Endometrial microvascular endothelial cells (primary cell): ENCODE measurements around the gene WDR43. TPM values are rescaled to one million over a fixed set of nuclear protein-coding genes. Genes with fewer than 3 reads are reported as not detected.
"Not testable (repeated sequence)": the region's sequence is repeated elsewhere in the genome, so short reads cannot be mapped to it uniquely, and the experiment has no call there.

ENCODE experiments used
- in situ Hi-C: cut with HindIII; loops from 2 replicates; pipeline ENCODE4 v1.10.0; 2017; ENCODE audit warnings: low sequenced_read_pairs, low pct_unique_long_range_greater_than_20kb; ENCODE audit errors: inconsistent ontology term
- total RNA-seq: library from RNA; depleted of rRNA; stranded (reverse); fragments of >200 nt; gene quantifications from one replicate; pipeline ENCODE4 v1.2.3, GENCODE V29; 2015; ENCODE audit errors: inconsistent ontology term

WDR43 gene
- total RNA-seq, 1 donor from 2014 or later = 86.1 TPM

DNA sequence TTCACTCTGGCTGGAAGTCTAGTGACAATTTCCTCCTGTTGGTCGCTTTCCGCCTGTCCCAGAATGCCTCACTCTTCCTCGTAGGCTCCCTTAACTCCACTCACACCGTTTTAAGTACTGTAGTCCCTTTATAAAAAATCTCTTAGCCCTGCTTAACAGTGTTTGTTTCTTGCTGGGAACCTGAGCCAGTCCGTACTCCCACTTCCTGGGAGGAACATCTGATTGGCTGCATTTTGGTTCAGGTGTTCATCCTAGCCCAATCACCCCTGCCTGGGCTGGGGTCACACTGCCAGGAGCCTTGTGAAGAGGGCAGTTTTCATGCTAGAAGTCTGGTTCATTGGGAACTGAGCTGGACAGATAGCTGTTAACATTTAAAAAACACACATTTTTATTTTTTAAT is 61.0 kb downstream of the WDR43 start:
- in situ Hi-C loops = loop anchor here (25.0 kb wide), 1 partner anchor 232 kb away; no protein-coding TSS in a partner anchor

DNA sequence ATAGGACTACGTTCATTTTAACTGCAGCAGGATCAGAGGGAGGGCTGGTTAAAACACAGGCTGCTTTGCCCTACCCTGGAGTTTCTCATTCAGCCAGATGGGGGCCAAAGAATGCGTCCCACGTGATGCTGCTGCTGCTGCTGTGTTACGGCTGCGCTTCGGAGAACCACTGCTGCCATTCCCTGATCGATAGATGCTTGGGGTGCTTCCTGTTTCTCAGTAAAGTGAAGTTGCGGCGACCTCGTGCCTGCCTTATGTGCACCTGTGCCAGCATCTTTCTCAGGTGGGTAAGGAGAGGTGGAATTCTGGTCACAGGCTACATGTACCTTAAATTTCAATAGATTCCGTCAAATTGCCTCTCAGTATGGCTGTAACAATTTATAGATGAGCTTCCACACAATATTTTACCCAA is 62.0 kb downstream of the WDR43 start:
- in situ Hi-C loops = loop anchor here (25.0 kb wide), 1 partner anchor 231 kb away; no protein-coding TSS in a partner anchor

DNA sequence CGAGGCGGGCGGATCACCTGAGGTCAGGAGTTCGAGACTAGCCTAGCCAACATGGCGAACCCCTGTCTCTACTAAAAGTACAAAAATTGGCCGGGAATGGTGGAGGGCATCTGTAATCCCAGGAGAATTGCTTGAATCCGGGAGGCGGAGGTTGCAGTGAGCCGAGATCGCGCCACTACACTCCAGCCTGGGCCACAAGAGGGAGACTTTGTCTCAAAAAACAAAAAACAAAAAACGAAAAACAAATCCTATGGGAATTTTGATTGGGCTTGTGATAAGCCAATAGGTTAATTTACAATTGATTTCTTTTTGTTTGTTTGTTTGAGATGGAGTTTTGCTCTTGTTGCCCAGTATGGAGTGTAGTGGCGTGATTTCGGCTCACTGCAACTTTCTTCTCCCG is 62.4 kb downstream of the WDR43 start:
- in situ Hi-C loops = loop anchor here (25.0 kb wide), 1 partner anchor 230 kb away; no protein-coding TSS in a partner anchor

DNA sequence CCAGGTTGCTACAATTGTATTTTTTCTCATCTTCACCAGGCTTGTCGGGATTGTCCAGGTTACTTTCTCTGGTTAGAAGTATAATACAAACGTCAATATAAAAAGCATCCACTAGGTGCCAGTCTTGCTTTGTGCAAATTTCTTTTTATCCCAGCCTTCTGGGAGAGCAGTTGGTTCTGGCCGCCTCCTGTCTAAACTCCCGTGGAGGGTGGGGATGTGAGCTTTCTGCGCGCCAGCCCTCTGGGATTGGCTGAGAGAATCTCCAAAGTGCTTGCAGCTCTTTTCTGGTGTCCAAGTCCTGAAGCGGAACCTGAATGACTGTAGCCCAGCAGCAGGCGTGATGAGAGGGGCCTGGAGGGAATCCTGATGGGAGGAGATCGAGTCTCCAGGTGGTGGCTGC is 64.2 kb downstream of the WDR43 start:
- in situ Hi-C loops = loop anchor here (25.0 kb wide), 1 partner anchor 229 kb away; no protein-coding TSS in a partner anchor

DNA sequence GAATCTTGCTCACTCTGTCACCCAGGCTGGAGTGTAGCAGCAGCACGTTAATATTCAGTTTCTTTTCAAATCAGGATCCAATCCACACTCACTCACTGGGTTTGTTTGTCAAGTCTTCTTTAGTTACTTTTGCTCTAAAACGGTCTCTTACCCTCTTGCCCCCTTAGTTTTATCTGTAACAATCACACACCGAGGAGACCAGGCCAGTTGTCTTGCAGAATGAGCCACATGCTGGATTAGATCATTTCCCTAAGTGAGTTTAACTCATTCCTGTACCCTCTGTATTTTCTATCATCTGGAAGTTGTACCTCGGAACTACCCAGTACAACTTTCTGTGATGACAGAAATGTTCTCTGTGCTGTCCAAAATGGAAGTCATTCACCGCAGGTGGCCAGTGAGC is 65.9 kb downstream of the WDR43 start:
- in situ Hi-C loops = loop anchor here (25.0 kb wide), 1 partner anchor 227 kb away; no protein-coding TSS in a partner anchor

DNA sequence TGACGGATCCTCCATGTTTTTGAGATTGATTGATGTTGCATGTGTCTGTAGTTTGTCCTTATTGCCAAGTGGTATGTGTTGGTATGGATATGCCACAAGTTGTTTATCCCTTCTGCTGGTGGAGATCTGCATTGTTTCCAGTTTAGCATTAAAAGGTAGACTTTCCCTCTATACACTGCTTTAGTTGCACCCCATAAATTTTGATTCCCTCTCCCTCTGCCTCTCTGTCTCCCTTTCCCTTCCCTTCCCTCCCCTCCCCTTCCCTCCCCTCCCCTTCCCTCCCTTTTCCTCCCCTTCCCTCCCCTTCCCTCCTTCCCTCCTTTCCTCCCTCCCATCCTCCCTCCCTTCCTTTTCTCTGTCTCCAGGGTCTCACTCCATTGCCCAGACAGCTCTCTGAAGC is 68.0 kb downstream of the WDR43 start:
- in situ Hi-C loops = loop anchor here (25.0 kb wide), 1 partner anchor 225 kb away; no protein-coding TSS in a partner anchor

DNA sequence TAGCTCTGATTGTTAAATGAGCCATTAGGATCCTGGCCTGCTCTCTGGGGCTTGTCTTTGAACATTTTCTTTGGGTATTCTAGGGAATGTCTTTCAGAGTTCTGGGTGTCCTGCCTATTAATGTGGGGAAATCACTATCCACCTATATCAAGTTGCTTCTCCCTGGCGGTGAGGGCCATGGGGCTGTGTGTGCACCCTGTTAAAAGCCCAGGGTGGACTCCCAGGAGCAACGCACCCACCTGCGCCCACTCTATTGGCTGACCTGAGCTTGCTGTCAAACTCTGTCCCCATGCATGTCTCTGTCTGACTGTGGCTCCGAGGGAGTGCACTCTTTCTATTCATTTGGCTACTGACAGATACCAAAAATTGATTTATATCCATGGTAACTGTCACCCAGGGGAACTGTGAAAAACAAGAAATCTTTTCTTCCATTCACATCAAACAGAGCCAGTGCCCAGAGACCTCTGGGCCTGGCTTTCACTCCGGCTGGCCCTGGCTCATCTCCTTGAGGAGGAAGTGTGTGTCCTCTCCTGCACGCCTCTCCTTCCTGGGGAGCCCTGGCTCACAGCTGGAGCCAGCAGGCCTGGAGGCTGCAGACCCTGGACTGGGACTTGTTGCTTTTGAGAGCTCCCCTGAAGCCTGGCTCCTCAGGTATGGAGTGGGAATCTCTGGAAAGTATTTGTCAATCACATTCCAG is 76.1 kb downstream of the WDR43 start:
- in situ Hi-C loops = loop anchor here (25.0 kb wide), 1 partner anchor 217 kb away; no protein-coding TSS in a partner anchor

DNA sequence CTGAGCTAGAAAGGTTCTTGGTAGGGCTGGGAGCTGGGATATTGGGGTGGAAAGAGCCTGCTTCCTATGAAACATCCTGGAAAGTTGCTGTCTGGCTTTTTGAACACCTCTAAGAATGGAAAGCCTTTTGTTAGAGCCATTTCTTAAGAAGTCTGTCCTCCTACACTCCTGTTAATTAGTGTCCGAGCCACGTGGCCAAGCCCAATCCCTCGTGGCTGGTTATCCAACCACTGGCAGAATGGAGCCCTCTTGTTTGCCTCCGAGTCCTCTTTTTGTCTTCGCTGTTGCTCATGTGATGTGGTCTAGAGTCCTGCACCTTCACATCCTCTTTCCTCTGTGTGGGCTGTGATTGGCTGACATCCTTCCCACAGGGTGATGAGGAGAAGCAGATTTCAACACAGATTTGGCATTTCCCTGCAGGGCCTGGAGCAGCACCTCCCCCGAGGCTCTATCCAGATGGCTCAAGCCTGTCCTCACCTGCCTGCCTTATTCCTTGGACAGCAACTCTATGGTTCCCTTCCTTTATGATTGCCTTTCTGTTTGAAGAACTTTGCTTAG is 78.4 kb downstream of the WDR43 start:
- in situ Hi-C loops = loop anchor here (25.0 kb wide), 1 partner anchor 214 kb away; no protein-coding TSS in a partner anchor

GRCh38 chr2:28974252-28974651 is 79.8 kb downstream of the WDR43 start:
- in situ Hi-C loops = loop anchor here (25.0 kb wide), 1 partner anchor 213 kb away; no protein-coding TSS in a partner anchor

GRCh38 chr2:28975671-28976070 is 81.2 kb downstream of the WDR43 start:
- in situ Hi-C loops = no loop called here

GRCh38 chr2:28976584-28976983 is 82.1 kb downstream of the WDR43 start:
- in situ Hi-C loops = no loop called here

GRCh38 chr2:28977176-28977875 is 82.9 kb downstream of the WDR43 start:
- in situ Hi-C loops = no loop called here

DNA sequence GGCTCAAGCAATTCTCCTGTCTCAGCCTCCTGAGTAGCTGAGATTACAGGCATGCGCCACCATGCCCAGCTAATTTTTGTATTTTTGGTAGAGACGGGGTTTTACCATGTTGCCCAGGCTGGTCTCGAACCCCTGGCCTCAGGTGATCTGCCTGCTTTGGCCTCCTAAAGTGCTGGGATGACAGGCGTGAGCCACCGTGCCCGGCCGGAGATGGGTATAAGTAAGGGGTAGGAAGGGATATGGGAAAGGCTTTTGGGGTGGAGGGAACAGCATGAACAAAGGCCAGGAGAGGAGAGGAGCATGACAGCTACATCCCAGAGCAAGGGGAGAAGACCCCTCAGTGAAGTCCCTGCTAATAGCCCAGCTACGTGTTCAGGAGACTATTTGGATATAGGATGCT is 83.5 kb downstream of the WDR43 start:
- in situ Hi-C loops = not testable (repeated sequence)

DNA sequence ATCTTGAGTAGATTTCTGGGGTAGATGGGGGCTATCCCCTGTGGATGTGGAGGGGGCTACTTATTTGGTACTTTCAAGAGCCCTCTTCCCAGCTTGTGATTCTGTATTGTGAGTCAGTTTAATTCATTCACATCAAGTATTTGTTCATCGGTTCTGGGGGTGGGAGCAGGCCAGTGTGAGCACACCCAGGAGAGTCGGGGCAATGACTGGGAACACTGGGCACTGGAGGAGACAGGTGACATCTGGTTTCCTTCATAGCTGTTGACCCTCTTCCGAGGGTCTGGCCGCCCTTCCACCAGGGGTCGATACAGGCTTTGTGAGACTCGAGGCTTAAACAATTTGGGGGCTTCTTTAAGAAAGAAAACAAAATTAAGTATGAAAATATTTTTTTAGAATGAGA is 84.1 kb downstream of the WDR43 start:
- in situ Hi-C loops = no loop called here

DNA sequence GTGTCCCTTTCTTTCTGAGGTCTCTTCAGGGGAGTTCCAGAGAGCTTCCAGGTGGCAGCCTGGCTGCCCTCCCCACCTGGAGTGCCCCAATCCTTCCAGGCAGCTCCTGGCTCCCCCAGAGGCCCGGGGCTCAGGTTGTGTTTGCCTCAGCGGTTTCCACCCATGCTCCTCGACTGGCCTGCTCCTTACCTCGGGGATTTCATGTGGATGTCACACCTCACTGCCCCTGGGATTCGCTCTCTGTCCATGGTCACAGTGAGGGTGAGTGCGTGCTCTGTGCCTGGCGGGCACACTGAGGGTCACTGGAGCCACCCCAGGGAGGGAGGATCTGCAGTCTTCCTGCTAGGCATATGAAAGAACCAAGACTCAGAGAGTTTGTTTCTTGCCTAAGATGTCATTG is 84.6 kb downstream of the WDR43 start:
- in situ Hi-C loops = no loop called here

DNA sequence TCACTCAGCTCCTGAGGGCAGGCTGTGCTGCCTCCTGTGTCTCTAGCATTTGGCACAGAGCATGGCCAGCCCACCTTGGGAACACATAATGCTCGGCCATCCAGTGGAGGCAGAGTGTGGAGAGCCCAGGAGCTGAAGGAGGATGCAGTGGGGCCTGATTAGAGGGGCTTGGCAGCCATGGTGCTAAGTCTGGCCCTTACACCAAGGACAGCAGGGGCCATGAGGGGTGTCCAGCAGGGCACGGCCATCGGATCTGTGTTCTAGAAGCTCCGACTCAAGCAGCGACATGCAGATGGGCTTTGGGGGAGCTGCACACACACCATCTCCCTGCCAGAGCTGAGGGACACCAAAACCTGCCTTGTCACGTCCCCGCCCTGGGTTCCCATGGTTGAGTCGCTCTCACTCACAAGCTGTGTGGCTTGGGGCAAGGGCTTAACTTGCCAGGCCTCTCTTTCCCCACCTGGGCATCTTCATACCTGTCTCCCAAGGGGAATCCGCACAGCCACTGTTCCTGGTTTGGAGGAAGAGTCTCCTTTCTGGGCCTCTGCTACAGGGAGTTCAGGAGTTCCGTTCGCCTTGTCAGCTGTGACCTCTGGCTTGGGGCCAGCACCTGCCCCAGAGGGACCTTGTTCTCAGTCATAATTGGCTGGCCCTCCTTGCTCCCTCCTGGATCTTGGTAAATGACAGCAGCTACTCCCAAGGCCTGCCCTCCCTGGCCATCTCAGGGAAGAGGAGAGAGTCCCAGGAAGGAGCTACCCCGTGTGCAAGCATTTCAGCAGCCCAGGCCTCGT is 85.3 kb downstream of the WDR43 start:
- in situ Hi-C loops = no loop called here

DNA sequence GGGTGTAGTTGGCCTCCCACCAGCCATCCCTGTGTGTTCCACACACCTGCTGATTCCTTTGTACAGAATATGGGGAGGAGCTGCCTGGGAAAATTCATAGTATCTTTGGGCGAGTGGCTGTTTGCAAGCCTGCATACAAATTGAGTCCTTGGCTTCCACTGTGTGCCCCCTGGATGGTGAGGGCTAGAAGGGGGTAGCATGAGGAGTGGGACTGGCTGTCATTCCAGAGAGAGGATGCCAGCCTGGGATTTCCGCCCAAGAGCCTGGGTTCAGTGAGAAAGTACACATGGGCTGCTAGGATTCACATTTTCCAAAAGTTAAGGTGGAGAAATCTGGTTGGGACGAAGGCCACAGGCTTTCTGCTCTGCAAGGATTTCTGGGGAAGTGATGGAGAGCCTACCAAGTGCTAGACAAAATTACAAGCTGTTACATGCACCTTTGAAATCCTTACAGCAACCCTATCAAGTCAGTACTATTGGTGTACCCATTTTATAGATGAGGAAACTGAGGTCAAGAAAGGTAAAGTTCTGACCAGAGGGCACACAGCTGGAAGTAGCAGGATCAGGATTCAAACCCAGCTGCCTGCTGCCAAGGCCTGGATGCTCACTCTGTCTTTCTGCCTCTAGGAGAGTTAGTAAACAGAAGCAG is 86.0 kb downstream of the WDR43 start:
- in situ Hi-C loops = no loop called here

- in situ Hi-C loops = no loop called here
Measured at GRCh38 chr2:28981016-28981441, 86.6 kb downstream of the WDR43 start, which contains the start of gene TOGARAM2. TSS of gene TOGARAM2 (plus strand) at chr2:28981298. CDS start at chr2:28994835, 13,537 bp downstream.
